Parathyroid adenoma (tissue), 2 donors: Measurements from ENCODE around the gene RNF175.

Source experiments
- H2AFZ ChIP-seq: fragments of 300-600 bp; sonication (generic); one replicate; pipeline ENCODE4 v1.7.0; 2017; ENCODE audit warnings: antibody characterized with exemption, mild to moderate bottlenecking
- H3K27ac ChIP-seq: fragments of 300-600 bp; sonication (generic); one replicate; pipeline ENCODE4 v1.7.0; 2017
- H3K27me3 ChIP-seq: fragments of 300-600 bp; sonication (generic); one replicate; pipeline ENCODE4 v1.7.0; 2017; ENCODE audit warnings: low read length; ENCODE audit not compliant: control insufficient read depth, insufficient read depth
- H3K36me3 ChIP-seq: fragments of 300-600 bp; sonication (generic); one replicate; pipeline ENCODE4 v1.7.0; 2017; ENCODE audit warnings: low read length; ENCODE audit not compliant: control insufficient read depth, insufficient read depth
- H3K4me1 ChIP-seq: fragments of 300-600 bp; sonication (generic); one replicate; pipeline ENCODE4 v1.7.0; 2017; ENCODE audit warnings: control low read depth
- H3K4me2 ChIP-seq: fragments of 300-600 bp; sonication (generic); one replicate; pipeline ENCODE4 v1.7.0; 2017; ENCODE audit warnings: low read length
- H3K4me3 ChIP-seq: fragments of 300-600 bp; sonication (generic); one replicate; pipeline ENCODE4 v1.7.0; 2017; ENCODE audit warnings: low read depth, low read length
- H3K79me2 ChIP-seq: fragments of 300-600 bp; sonication (generic); one replicate; pipeline ENCODE4 v1.7.0; 2017; ENCODE audit warnings: control low read depth
- H3K9ac ChIP-seq: fragments of 300-600 bp; sonication (generic); one replicate; pipeline ENCODE4 v1.7.0; 2017; ENCODE audit warnings: mild to moderate bottlenecking
- H3K9me3 ChIP-seq: fragments of 300-600 bp; sonication (generic); one replicate; pipeline ENCODE4 v1.7.0; 2017; ENCODE audit warnings: low read length; ENCODE audit not compliant: control insufficient read depth
- CTCF ChIP-seq: fragments of 300-600 bp; sonication (generic); IDR thresholded peaks from one replicate; pipeline ENCODE4 v1.7.0; 2017; ENCODE audit warnings: antibody characterized with exemption, mild to moderate bottlenecking
- donor health status: primary hyperparathyroidism.

The RNF175 gene

GRCh38 chr4:153781717-153782416, 22.0 kb upstream of the RNF175 start:
- TF ChIP-seq CTCF = no peak
- Histone ChIP-seq H3K4me1 (no peaks in the 10 kb centered on the region), H3K36me3 (no peaks in the 10 kb centered on the region), H3K79me2 (no peaks in the 10 kb centered on the region), H3K27ac (no peak overlapping the region), H3K9me3 (no peaks in the 10 kb centered on the region), H2AFZ (no peak overlapping the region), H3K27me3 (no peaks in the 10 kb centered on the region), H3K9ac (no peak overlapping the region), H3K4me3 (no peak overlapping the region), H3K4me2 (no peak overlapping the region)

- Histone ChIP-seq H3K79me2 (no peaks in the 10 kb centered on the region), H3K9me3 (no peaks in the 10 kb centered on the region), H3K36me3 (no peaks in the 10 kb centered on the region), H3K27ac (no peak overlapping the region), H3K4me2 (no peak overlapping the region), H3K4me1 (no peaks in the 10 kb centered on the region), H3K9ac (no peak overlapping the region), H3K4me3 (no peak overlapping the region), H3K27me3 (no peaks in the 10 kb centered on the region), H2AFZ (no peak overlapping the region)
- no peak for TF ChIP-seq CTCF
Observed at GRCh38 chr4:153781280-153781679, 21.5 kb upstream of the RNF175 start.

DNA sequence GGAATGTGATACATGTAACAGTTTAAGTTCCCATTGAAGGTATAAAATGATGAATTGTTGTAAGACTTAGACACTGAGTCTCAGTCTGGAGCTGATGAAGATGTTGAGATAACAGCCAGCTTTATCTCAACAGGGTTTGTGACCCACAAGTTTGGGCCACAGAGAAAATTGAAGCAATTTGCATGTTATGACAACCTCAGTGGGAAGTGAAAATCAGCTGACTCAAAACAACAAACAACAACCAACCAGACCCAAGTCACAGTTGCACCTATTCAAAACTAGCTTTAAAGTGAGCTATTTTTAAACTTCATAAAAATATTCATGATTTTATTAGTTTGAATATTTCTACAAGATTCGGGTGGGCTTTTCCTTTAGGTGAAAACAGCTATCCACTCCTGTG, 21.1 kb upstream of the RNF175 start:
- Histone ChIP-seq H3K4me3 (no peak overlapping the region), H3K4me1 (no peaks in the 10 kb centered on the region), H3K79me2 (no peaks in the 10 kb centered on the region), H3K9me3 (no peaks in the 10 kb centered on the region), H3K27ac (no peak overlapping the region), H3K27me3 (no peaks in the 10 kb centered on the region), H3K4me2 (no peak overlapping the region), H2AFZ (no peak overlapping the region), H3K9ac (no peak overlapping the region), H3K36me3 (no peaks in the 10 kb centered on the region)
- TF ChIP-seq CTCF = no peak

GRCh38 chr4:153780221-153780620, 20.4 kb upstream of the RNF175 start:
- no peak overlapping the region for H2AFZ ChIP-seq
- H3K9ac ChIP-seq = no peak overlapping the region
- H3K27me3 ChIP-seq = no peaks in the 10 kb centered on the region
- H3K4me3 ChIP-seq = no peak overlapping the region
- no peaks in the 10 kb centered on the region for H3K79me2 ChIP-seq
- no peak for TF ChIP-seq CTCF
- no peak overlapping the region for H3K4me2 ChIP-seq
- H3K9me3 ChIP-seq = no peaks in the 10 kb centered on the region
- H3K36me3 ChIP-seq = no peaks in the 10 kb centered on the region
- no peak overlapping the region for H3K27ac ChIP-seq
- H3K4me1 ChIP-seq = no peaks in the 10 kb centered on the region

GRCh38 chr4:153778383-153778782, 18.6 kb upstream of the RNF175 start:
- no peaks in the 10 kb centered on the region for H3K36me3 ChIP-seq
- H3K27ac ChIP-seq = no peak overlapping the region
- no peak for TF ChIP-seq CTCF
- H3K79me2 ChIP-seq = no peaks in the 10 kb centered on the region
- no peaks in the 10 kb centered on the region for H3K9me3 ChIP-seq
- no peak overlapping the region for H3K4me2 ChIP-seq
- no peak overlapping the region for H2AFZ ChIP-seq
- H3K9ac ChIP-seq = no peak overlapping the region
- H3K4me3 ChIP-seq = no peak overlapping the region
- H3K4me1 ChIP-seq = no peaks in the 10 kb centered on the region
- no peaks in the 10 kb centered on the region for H3K27me3 ChIP-seq
